NCI-H128 (cell line): ENCODE results near the gene OR5AU1.

Source experiments
- DNase-seq: peaks from one replicate; lab custom pipeline; 2025; ENCODE audit not compliant: unreplicated experiment; lab: John Stamatoyannopoulos, UW

OR5AU1 gene

GRCh38 chr14:21155963-21156362 lies at the start of gene OR5AU1:
Gene OR5AU1, minus strand, starts transcription at chr14:21156063. Its CDS starts 191 bp downstream, at chr14:21155872.
- no peak for DNase-seq

DNA sequence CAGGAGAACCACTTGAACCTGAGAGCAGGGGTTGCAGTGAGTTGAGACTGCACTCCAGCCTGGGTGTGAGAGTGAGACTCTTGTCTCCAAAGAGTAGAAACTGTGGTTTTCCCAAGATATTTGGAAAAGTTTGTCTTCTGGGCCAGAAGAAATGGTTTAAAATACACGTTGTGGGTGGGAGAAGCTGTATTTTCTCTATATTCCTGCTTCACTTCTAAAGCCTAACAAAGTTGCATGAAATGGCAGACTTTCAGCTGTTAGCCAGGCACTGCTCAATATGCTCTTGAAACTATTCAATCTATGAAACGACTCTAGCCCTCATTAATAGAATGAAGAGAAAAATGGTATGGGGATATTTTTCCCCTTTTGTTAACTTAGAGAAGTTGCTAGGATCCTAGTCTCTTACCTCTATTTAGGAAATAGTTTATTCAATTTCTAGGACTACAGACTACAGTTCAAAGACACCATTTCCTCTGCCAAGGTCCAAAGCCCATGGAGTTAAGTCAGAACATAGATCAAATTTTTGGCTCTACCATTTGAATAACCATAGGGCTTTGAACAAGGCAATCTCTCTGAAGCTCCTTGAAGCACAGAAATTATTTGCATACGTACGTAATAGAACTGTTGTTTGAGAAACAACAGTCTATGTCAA lies 49.3 kb upstream of the OR5AU1 start:
- no peak for DNase-seq

- no peak for DNase-seq
Measured at GRCh38 chr14:21204167-21205025, 48.5 kb upstream of the OR5AU1 start.

DNA sequence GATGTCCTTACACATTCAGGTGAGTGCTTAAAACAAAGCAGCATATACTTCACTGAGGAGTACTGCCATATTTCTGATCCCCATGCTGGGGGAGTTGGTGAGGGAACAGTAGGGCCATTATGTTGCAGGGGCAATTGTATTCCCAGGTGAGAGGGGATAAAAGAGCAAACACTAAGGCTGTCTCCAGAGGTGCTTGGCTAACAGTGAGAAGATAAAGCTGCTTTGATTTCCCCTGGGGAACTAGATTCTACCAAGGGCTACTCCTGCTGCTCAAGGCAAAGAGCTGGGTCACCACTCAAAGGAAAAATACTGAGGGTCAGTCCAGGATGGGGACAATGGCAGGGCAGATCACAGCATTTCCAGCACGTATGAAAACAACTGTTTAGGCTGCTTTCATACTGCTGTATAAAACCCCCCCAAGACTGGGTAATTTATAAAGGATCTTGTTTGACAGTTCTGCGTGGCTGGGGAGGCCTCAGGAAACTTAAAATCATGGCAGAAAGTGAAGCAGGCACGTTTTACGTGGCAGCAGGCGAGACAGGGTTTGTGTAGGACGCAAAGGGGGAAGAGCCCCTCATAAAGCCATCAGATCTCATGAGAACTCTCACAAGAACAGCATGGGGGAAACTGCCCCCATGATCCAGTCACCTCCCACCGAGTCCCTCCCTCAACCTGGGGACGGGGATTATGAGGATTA lies 47.8 kb upstream of the OR5AU1 start:
- DNase-seq: no peak

- no peak for DNase-seq
Measured at GRCh38 chr14:21202463-21203358, 46.8 kb upstream of the OR5AU1 start.

DNA sequence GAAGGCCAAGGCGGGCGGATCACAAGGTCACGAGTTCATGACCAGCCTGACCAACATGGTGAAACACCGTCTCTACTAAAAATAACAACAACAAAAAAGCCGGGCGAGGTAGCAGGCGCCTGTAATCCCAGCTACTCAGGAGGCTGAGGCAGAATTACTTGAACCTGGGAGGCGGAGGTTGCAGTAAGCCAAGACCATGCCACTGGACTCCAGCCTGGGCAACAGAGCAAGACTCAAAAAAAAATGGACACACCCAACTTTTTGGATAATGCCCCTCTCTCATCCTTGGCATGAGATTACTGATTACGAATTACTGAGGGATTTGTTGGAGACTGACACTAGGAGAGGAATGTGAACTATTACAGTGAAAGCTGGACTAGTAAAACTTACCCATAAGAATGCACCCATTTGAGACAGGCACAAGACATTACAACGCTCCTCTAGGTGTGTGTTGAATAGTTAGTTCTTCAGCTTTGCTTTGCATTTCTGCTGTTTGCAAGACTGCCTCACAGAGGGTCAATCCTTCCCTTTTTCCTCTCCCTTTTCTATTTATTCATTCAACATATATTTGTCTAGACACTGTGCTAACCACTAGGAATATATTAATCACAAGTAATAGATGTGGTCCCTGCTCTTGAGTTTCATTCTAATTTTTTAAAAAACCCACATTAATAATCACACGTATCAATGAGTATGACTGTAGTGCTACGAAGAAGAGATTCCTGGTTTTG lies 46.0 kb upstream of the OR5AU1 start:
- no peak for DNase-seq

DNA sequence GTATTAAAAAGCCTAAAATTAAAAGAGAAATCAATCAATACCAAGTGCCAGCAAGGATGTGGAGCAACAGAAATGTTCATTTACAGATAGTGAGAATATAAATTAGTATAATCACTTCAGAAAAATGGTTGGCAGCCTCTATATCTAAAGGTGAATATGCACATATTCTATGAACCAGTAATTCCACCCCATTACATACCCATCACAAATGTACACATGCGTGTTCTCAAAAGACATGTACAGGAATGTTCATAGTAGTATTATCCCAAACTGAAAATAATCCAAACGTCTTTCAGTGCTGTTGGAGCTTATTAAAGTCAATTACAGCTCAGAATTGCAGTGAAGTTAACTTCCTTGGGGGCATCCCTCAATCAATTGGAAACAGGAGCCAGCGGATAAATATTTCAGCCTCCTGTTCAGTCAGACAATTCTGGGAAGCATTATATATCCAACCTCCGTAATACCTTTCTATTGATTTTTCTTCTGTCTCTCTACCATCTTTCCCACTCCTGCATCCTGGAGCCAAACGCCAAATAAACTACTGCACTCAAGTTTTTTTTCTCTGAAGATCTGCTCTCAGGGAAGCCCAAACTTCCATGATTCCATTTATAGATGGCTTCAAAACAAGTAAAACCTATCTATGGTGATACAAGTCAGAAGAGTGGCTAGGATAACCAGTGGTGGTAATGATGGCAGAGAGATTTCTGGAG lies 45.0 kb upstream of the OR5AU1 start:
- DNase-seq: no peak

- no peak for DNase-seq
Measured at GRCh38 chr14:21199611-21200560, 44.0 kb upstream of the OR5AU1 start.

DNA sequence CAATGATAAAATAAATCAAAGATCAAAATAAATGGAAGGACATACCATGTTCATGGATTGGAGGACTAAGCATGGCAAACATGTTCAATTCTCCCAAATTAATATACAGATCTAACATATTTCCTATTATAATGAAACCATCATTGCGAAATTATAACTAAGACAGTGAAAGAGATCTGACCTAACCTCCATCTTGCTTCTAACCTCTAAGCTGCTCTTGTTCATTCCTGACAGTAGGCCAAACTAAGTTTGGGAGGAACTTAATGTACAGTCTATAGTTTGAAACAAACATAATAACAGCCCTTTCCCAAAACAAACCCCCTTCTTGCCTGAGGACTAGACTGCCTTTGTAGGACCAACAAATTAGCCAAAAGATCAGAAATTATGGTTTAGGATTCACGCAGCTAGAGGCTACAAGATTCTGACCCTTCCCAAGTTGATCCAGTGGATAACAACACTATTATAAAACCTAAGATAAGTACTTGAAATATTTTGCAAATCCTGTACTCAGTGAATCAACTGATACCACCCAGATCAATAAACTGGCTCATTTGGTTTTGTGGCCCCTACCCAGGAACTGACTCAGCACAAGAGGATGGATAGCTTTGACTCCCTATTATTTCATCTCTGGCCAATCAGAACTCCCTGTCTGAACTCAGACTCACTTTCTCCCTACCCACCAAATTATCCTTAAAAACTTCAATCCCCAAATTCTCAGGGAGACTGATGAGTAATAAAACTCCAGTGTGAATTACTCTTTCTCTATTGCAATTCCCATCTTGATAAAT lies 41.7 kb upstream of the OR5AU1 start:
- DNase-seq: no peak

GRCh38 chr14:21194597-21194996 lies 38.7 kb upstream of the OR5AU1 start:
- DNase-seq: no peak

- DNase-seq: no peak
Measured at GRCh38 chr14:21192875-21193535, 37.1 kb upstream of the OR5AU1 start.

DNA sequence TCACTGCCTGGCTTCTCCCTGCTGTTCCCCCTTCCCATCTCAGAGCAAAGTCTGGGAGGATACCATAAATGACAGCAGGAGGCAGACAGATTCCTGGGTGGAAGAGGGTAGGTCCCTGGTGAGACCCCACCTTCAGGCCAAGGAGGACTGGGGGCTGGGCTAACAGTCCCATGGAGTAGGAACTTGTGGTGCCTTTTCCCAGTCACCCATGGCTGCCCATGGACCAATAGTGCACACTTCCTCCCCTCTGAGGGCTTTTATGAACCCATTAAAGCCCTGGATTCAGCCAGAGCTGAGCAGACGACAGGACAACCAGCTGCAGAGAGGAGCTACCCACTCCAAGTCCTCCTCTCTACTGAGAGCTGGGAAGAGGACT lies 36.6 kb upstream of the OR5AU1 start:
- DNase-seq: no peak

GRCh38 chr14:21191809-21192446 lies 36.1 kb upstream of the OR5AU1 start:
- DNase-seq: peak; percentile 48

DNA sequence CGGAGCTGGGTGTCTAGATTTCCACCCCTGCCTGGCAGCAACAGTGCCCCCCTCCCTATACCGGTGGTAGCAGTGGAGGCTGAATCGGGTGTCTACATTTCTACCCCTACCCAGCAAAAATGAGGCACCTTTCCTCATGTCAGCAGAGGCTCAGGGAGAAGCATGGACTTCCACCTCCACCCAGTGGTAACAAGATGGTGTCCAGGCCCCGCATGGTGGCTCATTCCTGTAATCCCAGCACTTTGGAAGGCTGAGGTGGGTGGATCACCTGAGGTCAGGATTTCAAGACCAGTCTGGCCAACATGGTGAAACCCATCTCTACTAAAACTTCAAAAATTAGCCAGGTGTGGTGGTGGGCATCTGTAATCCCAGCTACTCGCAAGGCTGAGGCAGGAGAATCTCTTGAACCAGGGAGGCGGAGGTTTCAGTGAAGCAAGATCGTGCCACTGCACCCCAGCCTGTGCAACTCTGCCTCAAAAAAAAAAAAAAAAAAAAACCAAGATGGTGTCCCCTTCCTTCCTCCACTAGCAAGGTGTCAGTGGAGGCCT lies 35.5 kb upstream of the OR5AU1 start:
- DNase-seq: no peak

GRCh38 chr14:21185491-21185890 lies 29.6 kb upstream of the OR5AU1 start:
- DNase-seq: no peak

DNA sequence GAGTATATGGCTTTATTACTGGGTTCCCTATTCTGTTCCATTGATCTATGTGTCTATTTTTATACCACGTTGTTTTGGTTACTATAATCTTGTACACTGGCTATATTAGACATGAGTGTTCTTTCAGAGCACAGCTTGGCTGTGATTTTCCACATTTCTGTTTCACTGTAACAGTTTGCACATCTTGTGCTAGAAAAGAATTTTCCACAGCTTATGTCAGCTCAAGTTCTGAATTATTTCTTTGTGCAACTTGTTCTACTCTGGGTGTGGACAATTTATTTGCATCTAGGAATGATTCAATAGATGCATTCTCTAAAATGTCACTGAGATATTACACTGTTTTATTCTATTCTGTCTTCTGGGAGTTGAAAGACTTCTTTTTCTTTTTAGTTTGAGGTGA lies 28.4 kb upstream of the OR5AU1 start:
- DNase-seq: no peak
